Measurements from ENCODE around the gene ACTG2.
"Not testable (repeated sequence)": the region's sequence is repeated elsewhere in the genome, so short reads cannot be mapped to it uniquely, and the experiment has no call there.

The ACTG2 gene

GRCh38 chr2:73892631-73893329, at the start of gene ACTG2:
TSS of gene ACTG2 (plus strand) at chr2:73893008. CDS start at chr2:73901312, 8,304 bp downstream.
- no peak for DNase-seq

- no peak for DNase-seq
Measured at GRCh38 chr2:73844087-73844486, 48.7 kb upstream of the ACTG2 start.

- no peak for DNase-seq
Measured at GRCh38 chr2:73850009-73850408, 42.8 kb upstream of the ACTG2 start.

- no peak for DNase-seq
Measured at GRCh38 chr2:73851274-73851673, 41.5 kb upstream of the ACTG2 start.

GRCh38 chr2:73852020-73852419, 40.8 kb upstream of the ACTG2 start:
- DNase-seq, result no peak

GRCh38 chr2:73855526-73855925, 37.3 kb upstream of the ACTG2 start:
- no peak for DNase-seq

GRCh38 chr2:73856214-73856613, 36.6 kb upstream of the ACTG2 start:
- DNase-seq, result no peak

GRCh38 chr2:73859721-73860586, 32.9 kb upstream of the ACTG2 start:
- DNase-seq, result no peak

- DNase-seq, result no peak
Measured at GRCh38 chr2:73862987-73863386, 29.8 kb upstream of the ACTG2 start.

GRCh38 chr2:73868204-73868978, 24.4 kb upstream of the ACTG2 start:
- DNase-seq, result no peak

- DNase-seq, result no peak
Measured at GRCh38 chr2:73870084-73870483, 22.7 kb upstream of the ACTG2 start.

- no peak for DNase-seq
Measured at GRCh38 chr2:73877071-73877802, 15.6 kb upstream of the ACTG2 start.

GRCh38 chr2:73877984-73878383, 14.8 kb upstream of the ACTG2 start:
- DNase-seq, result not testable (repeated sequence)

- no peak for DNase-seq
Measured at GRCh38 chr2:73885406-73885805, 7.4 kb upstream of the ACTG2 start.

GRCh38 chr2:73886357-73886756, 6.5 kb upstream of the ACTG2 start:
- no peak for DNase-seq

GRCh38 chr2:73887596-73888353, 5.0 kb upstream of the ACTG2 start:
- not testable (repeated sequence) for DNase-seq

- no peak for DNase-seq
Measured at GRCh38 chr2:73888388-73888787, 4.4 kb upstream of the ACTG2 start.

- no peak for DNase-seq
Measured at GRCh38 chr2:73889206-73889605, 3.6 kb upstream of the ACTG2 start.

- DNase-seq, result no peak
Measured at GRCh38 chr2:73890301-73891092, 2.3 kb upstream of the ACTG2 start.

- DNase-seq, result no peak
Measured at GRCh38 chr2:73891276-73891901, 1.4 kb upstream of the ACTG2 start.
